Measurements from ENCODE around the gene DMGDH. TPM values are rescaled to one million over a fixed set of nuclear protein-coding genes. Genes with fewer than 3 reads are reported as not detected.

Gene DMGDH
- total and polyA plus RNA-seq, 2 donors from 2014 or later, result 10.4 to 39.7 TPM

DNA sequence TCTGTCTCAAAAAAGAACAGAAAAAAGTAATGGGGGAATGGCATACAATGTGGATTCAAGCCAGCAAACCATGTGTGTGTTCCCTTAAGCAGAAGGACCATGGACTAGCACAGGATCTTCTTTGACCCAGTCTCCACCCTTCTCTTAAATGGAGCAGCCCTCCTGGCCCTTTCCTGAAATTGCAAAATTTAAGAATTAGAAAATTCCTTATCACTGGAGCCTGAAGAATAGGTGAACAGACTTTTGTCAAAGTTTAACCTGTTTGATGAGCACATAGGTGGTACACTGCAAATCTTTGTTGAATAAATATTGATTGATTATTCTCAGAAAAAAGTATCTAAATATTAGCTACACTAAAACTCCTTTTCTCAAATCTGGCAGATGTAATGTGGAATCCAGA is 12.6 kb downstream of the DMGDH start:
- Histone ChIP-seq H3K9ac (ENCODE audit: low read length in 3 of 3) (no peak overlapping the region), H3K4me3 (ENCODE audit: low read length in 3 of 3) (no peak overlapping the region), H3K27me3 (ENCODE audit: control insufficient read depth, insufficient read depth, low read length) (no peaks in the 10 kb centered on the region), H3K36me3 (ENCODE audit: control insufficient read depth in 2 of 3, insufficient read depth in 3 of 3, low read length in 3 of 3) (peaks cover 0 to 8% (median 0%) of the 10 kb centered on the region in 3 donors), H3K4me1 (ENCODE audit: control insufficient read depth in 2 of 3, insufficient read depth in 2 of 3, low read depth in 1 of 3, low read length in 3 of 3) (no peaks in the 10 kb centered on the region), H3K9me3 (ENCODE audit: control insufficient read depth in 2 of 3, insufficient read depth in 1 of 3, low read length in 3 of 3) (peaks cover 0 to 4% (median 0%) of the 10 kb centered on the region in 3 donors), H3K27ac (ENCODE audit: low read depth in 2 of 2, low read length in 2 of 2) (no peak overlapping the region)
- intact Hi-C loops (cut with DNase I), result no loop called here
- no peak for TF ChIP-seq CTCF (IDR thresholded peaks at IDR 0.05; ENCODE audit: borderline replicate concordance, extremely low read depth, insufficient read depth)
- no peak for FAIRE-seq
- DNase-seq, result no peak

DNA sequence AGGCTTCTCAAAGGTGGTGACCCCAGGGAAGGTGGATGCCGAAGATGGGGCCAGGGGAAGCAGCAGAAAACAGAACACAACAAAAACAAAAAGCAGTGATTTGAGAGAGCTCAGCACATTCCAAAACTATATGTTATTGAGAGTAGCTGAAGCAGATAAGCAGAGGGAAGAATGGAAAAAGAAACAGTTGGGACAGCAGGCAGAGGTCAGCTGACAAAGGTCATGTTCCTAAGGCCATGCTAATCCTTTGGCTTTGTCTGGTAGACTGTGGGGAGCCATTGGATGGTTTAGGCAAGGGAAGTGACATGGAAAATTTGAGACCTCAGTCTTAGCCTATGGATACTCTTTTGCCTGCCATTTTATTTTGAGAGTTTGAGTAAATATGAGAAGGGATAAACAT is 14.5 kb downstream of the DMGDH start:
- Histone ChIP-seq H3K9ac (ENCODE audit: low read length in 3 of 3) (no peak overlapping the region), H3K27me3 (ENCODE audit: control insufficient read depth, insufficient read depth, low read length) (no peaks in the 10 kb centered on the region), H3K4me3 (ENCODE audit: low read length in 3 of 3) (no peak overlapping the region), H3K27ac (ENCODE audit: low read depth in 2 of 2, low read length in 2 of 2) (no peak overlapping the region), H3K9me3 (ENCODE audit: control insufficient read depth in 2 of 3, insufficient read depth in 1 of 3, low read length in 3 of 3) (peaks cover 0 to 5% (median 0%) of the 10 kb centered on the region in 3 donors), H3K4me1 (ENCODE audit: control insufficient read depth in 2 of 3, insufficient read depth in 2 of 3, low read depth in 1 of 3, low read length in 3 of 3) (no peaks in the 10 kb centered on the region), H3K36me3 (ENCODE audit: control insufficient read depth in 2 of 3, insufficient read depth in 3 of 3, low read length in 3 of 3) (peaks cover 0 to 8% (median 0%) of the 10 kb centered on the region in 3 donors)
- no peak for TF ChIP-seq CTCF (IDR thresholded peaks at IDR 0.05; ENCODE audit: borderline replicate concordance, extremely low read depth, insufficient read depth)
- intact Hi-C loops (cut with DNase I), result no loop called here
- no peak for FAIRE-seq
- DNase-seq, result no peak

- FAIRE-seq, result no peak
- no peak for DNase-seq
- Histone ChIP-seq H3K9ac (ENCODE audit: low read length in 3 of 3) (no peak overlapping the region), H3K36me3 (ENCODE audit: control insufficient read depth in 2 of 3, insufficient read depth in 3 of 3, low read length in 3 of 3) (peaks cover 0 to 8% (median 0%) of the 10 kb centered on the region in 3 donors), H3K4me1 (ENCODE audit: control insufficient read depth in 2 of 3, insufficient read depth in 2 of 3, low read depth in 1 of 3, low read length in 3 of 3) (no peaks in the 10 kb centered on the region), H3K27ac (ENCODE audit: low read depth in 2 of 2, low read length in 2 of 2) (no peak overlapping the region), H3K4me3 (ENCODE audit: low read length in 3 of 3) (no peak overlapping the region), H3K9me3 (ENCODE audit: control insufficient read depth in 2 of 3, insufficient read depth in 1 of 3, low read length in 3 of 3) (peaks cover 0 to 5% (median 0%) of the 10 kb centered on the region in 3 donors), H3K27me3 (ENCODE audit: control insufficient read depth, insufficient read depth, low read length) (no peaks in the 10 kb centered on the region)
- TF ChIP-seq CTCF (IDR thresholded peaks at IDR 0.05; ENCODE audit: borderline replicate concordance, extremely low read depth, insufficient read depth), result no peak
- intact Hi-C loops (cut with DNase I), result no loop called here
Measured at GRCh38 chr5:79053321-79053720, 16.2 kb downstream of the DMGDH start.

- no peaks in the 10 kb centered on the region for H3K4me1 ChIP-seq (ENCODE audit: control insufficient read depth in 2 of 3, insufficient read depth in 2 of 3, low read depth in 1 of 3, low read length in 3 of 3)
- no peak overlapping the region for H3K27ac ChIP-seq (ENCODE audit: low read depth in 2 of 2, low read length in 2 of 2)
- H3K27me3 ChIP-seq (ENCODE audit: control insufficient read depth, insufficient read depth, low read length), result no peaks in the 10 kb centered on the region
- no peak overlapping the region for H3K9ac ChIP-seq (ENCODE audit: low read length in 3 of 3)
- H3K36me3 ChIP-seq (ENCODE audit: control insufficient read depth in 2 of 3, insufficient read depth in 3 of 3, low read length in 3 of 3), result peaks cover 0 to 8% (median 0%) of the 10 kb centered on the region in 3 donors
- intact Hi-C loops (cut with DNase I), result no loop called here
- no peak for TF ChIP-seq CTCF (IDR thresholded peaks at IDR 0.05; ENCODE audit: borderline replicate concordance, extremely low read depth, insufficient read depth)
- FAIRE-seq, result no peak
- no peak for DNase-seq
- H3K4me3 ChIP-seq (ENCODE audit: low read length in 3 of 3), result no peak overlapping the region
- H3K9me3 ChIP-seq (ENCODE audit: control insufficient read depth in 2 of 3, insufficient read depth in 1 of 3, low read length in 3 of 3), result peaks cover 0 to 5% (median 0%) of the 10 kb centered on the region in 3 donors
Measured at GRCh38 chr5:79050498-79050897, 19.0 kb downstream of the DMGDH start.
